NCI-H460 (cell line): Measurements from ENCODE around the gene PTPRD. TPM values are rescaled to one million over a fixed set of nuclear protein-coding genes. Genes with fewer than 3 reads are reported as not detected.
"Not testable (repeated sequence)": the region's sequence is repeated elsewhere in the genome, so short reads cannot be mapped to it uniquely, and the experiment has no call there.

Source experiments
- DNase-seq: peaks from one replicate; pipeline ENCODE4 v3.0.0-alpha.2; 2016; ENCODE audit warnings: low read depth; ENCODE audit errors: extremely low read depth
- total RNA-seq: library from RNA; depleted of rRNA; stranded (reverse); fragments of >200 nt; shearing (Covaris generic); gene quantifications from 2 replicates; pipeline ENCODE4 v1.2.3, GENCODE V29; 2014

The PTPRD gene
- total RNA-seq, 1 experiment from 2014 or later: 45.3 TPM

GRCh38 chr9:9412241-9412640 is 1200.6 kb downstream of the PTPRD start:
- no peak for DNase-seq

DNA sequence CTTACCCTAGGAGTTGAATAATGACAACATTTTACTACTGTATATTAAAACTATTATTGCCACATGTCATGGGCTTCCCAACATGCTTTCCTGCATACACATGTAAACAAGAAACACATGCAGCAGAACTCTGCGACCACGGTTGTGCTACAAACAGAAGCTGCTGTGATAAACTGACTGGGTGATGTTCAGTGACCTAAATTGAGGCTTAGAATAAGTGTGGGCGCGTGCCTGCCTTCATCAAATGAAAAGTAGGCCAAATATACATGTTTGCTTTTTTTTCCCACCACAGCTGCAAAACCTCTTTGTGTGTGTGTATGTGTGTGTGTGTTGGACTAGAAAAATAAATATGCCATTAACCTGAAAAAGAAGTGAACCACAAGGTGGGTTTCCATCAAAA is 1202.1 kb downstream of the PTPRD start:
- DNase-seq: no peak

GRCh38 chr9:9399982-9400381 is 1212.8 kb downstream of the PTPRD start:
- no peak for DNase-seq

DNA sequence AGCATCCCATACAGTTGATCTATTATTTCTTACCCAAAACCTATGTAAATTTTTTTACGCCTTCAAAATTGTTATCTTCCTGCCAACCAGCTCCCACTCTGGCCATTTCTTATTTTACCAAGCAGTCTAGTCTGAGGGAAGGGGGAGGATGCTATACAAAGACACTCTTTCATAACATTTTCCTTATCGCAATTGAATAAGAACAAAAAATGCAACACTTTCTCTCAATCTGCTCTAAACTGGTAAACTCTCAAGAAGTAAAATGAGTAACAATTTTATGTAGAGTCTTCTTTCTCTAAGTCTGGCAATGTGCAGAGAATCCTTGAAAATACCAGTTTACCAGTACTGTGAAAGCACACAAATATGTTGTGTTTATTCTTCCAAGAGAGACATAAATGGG is 1216.3 kb downstream of the PTPRD start:
- DNase-seq: no peak

GRCh38 chr9:9395539-9395938 is 1217.3 kb downstream of the PTPRD start:
- DNase-seq: no peak

DNA sequence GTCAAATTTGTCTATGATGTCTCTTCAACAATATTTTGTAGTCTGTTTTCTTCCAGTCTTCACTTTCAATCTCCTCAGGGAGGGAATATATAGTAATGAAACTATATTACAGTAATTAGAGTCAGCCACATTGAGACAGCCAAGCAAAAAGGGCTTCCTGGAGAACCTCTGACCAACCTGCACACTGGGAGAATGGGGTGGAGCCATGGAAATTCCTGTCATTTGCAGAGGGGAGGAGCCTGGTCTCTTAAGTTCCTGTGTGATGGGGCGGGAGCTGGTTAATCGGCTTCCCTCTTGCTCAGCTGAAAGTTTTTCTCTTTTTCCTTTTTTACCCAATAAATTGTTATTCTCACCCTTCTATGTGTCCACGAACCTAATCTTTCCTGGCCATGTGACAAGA is 1220.0 kb downstream of the PTPRD start:
- DNase-seq: no peak

DNA sequence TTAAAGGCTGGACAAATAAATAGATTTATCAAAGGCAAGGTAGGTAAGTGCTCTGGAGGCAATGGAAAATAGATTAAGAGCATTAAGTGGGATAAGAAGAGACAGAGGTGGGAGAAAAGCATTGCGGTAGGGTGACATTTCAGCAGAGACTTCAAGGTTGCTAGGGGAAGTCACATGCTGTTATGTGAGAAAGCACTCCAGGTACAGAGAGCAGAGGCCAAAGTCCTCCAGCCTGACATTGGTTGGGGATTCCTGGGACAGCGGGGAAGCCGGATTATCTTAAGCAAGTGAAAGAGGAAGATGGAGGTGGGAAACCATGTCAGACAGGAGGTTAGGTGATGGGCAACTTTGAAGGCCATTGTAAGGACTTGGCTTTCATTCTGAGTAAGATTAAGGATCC is 1222.9 kb downstream of the PTPRD start:
- no peak for DNase-seq

GRCh38 chr9:9387511-9388115 is 1225.2 kb downstream of the PTPRD start:
- DNase-seq: no peak

GRCh38 chr9:9362332-9362731 is 1250.5 kb downstream of the PTPRD start:
- DNase-seq: no peak

GRCh38 chr9:9352877-9353481 is 1259.8 kb downstream of the PTPRD start:
- DNase-seq: no peak

- DNase-seq: no peak
Observed at GRCh38 chr9:9341203-9341602, 1271.6 kb downstream of the PTPRD start.

GRCh38 chr9:9337129-9337528 is 1275.7 kb downstream of the PTPRD start:
- no peak for DNase-seq

GRCh38 chr9:9326749-9327148 is 1286.1 kb downstream of the PTPRD start:
- DNase-seq: no peak

DNA sequence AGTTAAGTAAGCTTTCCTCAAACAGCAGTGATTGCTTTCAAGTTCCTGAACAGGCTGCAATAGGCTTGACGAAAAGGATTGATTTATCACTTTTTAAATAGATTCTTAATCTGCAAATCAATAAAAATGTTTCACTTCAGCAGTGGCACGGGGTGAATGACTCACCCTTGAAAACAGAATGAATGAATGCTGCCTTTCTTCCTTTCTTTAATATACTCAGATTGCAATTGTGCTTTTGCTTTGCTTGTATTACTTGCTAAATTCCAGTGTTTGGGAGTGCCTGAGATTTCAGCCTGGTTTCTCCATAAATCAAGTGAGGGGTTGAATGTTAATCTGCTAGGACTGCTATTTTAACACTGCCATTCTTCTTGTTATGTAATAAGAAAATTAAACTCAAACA is 1293.8 kb downstream of the PTPRD start:
- no peak for DNase-seq

- not testable (repeated sequence) for DNase-seq
Observed at GRCh38 chr9:9310743-9311142, 1302.1 kb downstream of the PTPRD start.

DNA sequence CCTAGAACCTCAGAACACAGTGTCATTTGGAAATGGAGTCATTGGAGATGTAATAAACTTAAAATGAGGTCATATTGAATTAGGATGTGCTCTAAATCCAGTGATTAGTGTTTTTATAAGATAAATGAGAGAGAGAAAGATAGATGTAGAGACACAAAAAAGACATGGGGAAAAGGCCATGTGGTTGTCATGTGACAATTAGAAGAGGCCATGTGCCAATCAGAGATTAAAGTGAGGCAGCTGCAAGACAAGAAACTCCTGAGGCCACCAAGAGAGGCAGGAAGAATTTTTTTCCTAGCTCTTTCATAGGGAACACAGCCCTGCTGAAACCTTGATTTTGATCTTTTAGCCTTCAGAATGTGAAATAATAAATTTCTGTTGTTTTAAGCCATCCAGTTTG is 1307.2 kb downstream of the PTPRD start:
- no peak for DNase-seq

GRCh38 chr9:9299134-9299533 is 1313.7 kb downstream of the PTPRD start:
- no peak for DNase-seq

DNA sequence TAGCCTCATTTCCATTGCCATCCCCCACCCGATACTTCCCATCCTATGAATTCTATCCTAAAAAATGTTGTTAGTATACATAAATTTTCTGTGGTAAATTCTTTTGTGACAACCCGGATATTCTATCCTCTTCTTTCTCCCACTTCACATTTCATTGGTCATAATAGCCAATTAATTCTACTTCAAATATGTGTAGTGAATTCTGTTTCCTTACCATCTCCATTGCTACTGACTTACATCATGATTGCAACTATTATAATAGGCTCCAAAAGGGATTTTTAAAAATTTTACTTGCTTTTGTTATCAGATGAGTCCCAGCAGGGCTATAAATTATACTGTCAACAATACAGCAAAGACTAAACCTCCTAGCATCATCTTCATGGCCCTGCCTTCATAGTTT is 1326.8 kb downstream of the PTPRD start:
- no peak for DNase-seq

- DNase-seq: no peak
Observed at GRCh38 chr9:9284201-9284600, 1328.6 kb downstream of the PTPRD start.

GRCh38 chr9:9283159-9283986 is 1329.4 kb downstream of the PTPRD start:
- no peak for DNase-seq

DNA sequence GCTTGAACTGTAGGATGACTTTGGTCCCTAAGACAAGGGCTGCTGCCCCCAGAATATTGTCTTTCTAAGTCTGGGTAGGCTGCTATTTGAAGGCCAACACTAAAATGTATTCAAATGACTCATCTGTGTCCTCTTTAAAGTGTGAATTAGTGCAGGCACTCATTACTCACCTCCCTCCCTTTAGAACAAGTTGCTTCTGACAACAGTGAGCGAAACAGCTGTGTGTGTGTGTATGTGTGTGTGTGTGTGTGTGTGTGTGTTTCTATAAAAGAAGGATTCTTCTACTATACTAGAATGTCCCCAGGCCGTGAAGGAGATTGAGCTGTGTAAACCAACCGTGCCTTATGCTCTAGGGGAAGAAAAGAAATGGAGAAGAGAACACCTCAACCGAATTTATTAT is 1337.2 kb downstream of the PTPRD start:
- DNase-seq: no peak

GRCh38 chr9:9257999-9258498 is 1354.8 kb downstream of the PTPRD start:
- DNase-seq: no peak
